AG09309 (cell line): ENCODE results near the gene GSTCD.

Experiments
- DNase-seq: peaks from one replicate; pipeline ENCODE4 v3.0.0-alpha.2; 2010; ENCODE audit warnings: low read depth
- H3K4me3 ChIP-seq: 2 replicates; pipeline ENCODE4 v1.5.1; 2011; ENCODE audit warnings: mild to moderate bottlenecking, low read depth, low read length, moderate library complexity; ENCODE audit not compliant: control insufficient read depth
- CTCF ChIP-seq: IDR thresholded peaks from 2 replicates; pipeline ENCODE4 v1.5.1; 2011; ENCODE audit warnings: mild to moderate bottlenecking, low read depth, low read length, inconsistent platforms; ENCODE audit not compliant: insufficient read depth, control insufficient read depth; ENCODE audit errors: missing control alignments

Gene GSTCD

GRCh38 chr4:105835177-105835576, 126.6 kb downstream of the GSTCD start:
- no peak for TF ChIP-seq CTCF
- H3K4me3 ChIP-seq, result no peak overlapping the region
- DNase-seq, result no peak

GRCh38 chr4:105836537-105836936, 128.0 kb downstream of the GSTCD start:
- DNase-seq, result no peak
- TF ChIP-seq CTCF, result no peak
- H3K4me3 ChIP-seq, result no peak overlapping the region

- no peak for DNase-seq
- no peak overlapping the region for H3K4me3 ChIP-seq
- TF ChIP-seq CTCF, result no peak
Observed at GRCh38 chr4:105837037-105837436, 128.5 kb downstream of the GSTCD start.

- no peak for DNase-seq
- no peak overlapping the region for H3K4me3 ChIP-seq
- no peak for TF ChIP-seq CTCF
Observed at GRCh38 chr4:105838082-105838481, 129.5 kb downstream of the GSTCD start.

- TF ChIP-seq CTCF, result no peak
- DNase-seq, result no peak
- H3K4me3 ChIP-seq, result no peak overlapping the region
Observed at GRCh38 chr4:105840426-105841174, 132.0 kb downstream of the GSTCD start.

- no peak overlapping the region for H3K4me3 ChIP-seq
- DNase-seq, result no peak
- TF ChIP-seq CTCF, result no peak
Observed at GRCh38 chr4:105843941-105844340, 135.4 kb downstream of the GSTCD start.
